ENCODE data around the gene MAGEB2. TPM values are rescaled to one million over a fixed set of nuclear protein-coding genes. Genes with fewer than 3 reads are reported as not detected.
"Not testable (repeated sequence)": the region's sequence is repeated elsewhere in the genome, so short reads cannot be mapped to it uniquely, and the experiment has no call there.

Gene MAGEB2, protein sequence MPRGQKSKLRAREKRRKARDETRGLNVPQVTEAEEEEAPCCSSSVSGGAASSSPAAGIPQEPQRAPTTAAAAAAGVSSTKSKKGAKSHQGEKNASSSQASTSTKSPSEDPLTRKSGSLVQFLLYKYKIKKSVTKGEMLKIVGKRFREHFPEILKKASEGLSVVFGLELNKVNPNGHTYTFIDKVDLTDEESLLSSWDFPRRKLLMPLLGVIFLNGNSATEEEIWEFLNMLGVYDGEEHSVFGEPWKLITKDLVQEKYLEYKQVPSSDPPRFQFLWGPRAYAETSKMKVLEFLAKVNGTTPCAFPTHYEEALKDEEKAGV
- 2.6 TPM in 1 of 2 replicates, not detected in the other for total RNA-seq

DNA sequence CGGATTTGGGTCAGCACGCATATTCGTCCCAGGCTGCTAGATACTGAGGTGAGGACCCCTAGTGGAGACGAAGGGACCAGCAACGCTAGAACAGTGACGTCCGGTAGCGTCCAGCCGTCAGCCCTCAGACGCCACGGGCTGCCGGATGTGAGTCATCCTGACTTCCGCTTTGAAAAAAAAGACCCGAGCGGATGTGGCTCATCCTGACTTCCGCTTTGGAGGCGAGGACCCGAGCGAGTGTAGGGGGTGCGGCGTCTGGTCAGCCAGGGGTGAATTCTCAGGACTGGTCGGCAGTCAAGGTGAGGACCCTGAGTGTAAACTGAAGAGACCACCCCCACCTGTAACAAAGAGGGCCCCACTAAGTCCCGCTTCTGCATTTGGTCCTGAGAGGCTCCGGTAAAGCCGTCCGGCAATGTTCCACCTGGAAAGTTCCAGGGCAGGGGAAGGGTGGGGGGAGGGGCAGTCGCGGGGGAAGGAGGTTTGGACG is at the start of gene MAGEB2:
Gene MAGEB2, plus strand, starts transcription at position 207 of the 487 bp plus-strand sequence. CDS start 3,018 bp downstream, outside the sequence.
- TF ChIP-seq, protein P1, sequence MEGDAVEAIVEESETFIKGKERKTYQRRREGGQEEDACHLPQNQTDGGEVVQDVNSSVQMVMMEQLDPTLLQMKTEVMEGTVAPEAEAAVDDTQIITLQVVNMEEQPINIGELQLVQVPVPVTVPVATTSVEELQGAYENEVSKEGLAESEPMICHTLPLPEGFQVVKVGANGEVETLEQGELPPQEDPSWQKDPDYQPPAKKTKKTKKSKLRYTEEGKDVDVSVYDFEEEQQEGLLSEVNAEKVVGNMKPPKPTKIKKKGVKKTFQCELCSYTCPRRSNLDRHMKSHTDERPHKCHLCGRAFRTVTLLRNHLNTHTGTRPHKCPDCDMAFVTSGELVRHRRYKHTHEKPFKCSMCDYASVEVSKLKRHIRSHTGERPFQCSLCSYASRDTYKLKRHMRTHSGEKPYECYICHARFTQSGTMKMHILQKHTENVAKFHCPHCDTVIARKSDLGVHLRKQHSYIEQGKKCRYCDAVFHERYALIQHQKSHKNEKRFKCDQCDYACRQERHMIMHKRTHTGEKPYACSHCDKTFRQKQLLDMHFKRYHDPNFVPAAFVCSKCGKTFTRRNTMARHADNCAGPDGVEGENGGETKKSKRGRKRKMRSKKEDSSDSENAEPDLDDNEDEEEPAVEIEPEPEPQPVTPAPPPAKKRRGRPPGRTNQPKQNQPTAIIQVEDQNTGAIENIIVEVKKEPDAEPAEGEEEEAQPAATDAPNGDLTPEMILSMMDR (IDR thresholded peaks at IDR 0.05; ENCODE audit: insufficient read depth, low read depth, low read length), result no peak

DNA sequence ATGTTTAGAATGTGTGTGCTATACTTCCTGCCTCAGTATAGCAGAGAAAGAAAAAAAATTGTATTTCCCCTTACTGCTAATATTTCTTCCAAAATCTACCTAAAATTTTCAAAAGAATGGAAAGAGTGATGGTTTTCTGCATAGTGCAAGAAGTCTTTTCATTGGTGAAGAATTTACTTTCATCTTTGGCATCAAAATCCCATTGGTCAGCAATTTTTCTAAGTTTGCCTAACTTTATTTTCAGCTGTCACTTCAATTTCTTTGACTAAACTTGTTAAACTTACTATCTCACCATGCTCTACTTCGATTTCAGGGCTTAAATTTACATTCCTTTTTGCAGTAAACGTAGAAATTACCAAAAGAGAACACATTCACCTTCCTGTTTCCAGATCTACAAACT is 44.5 kb upstream of the MAGEB2 start:
- TF ChIP-seq, protein P1 (IDR thresholded peaks at IDR 0.05; ENCODE audit: insufficient read depth, low read depth, low read length), result no peak
- no peak for DNase-seq (ENCODE audit: low read depth)
- no peak overlapping the region for H3K4me3 ChIP-seq (ENCODE audit: low read depth, low read length)

More for the DNA sequence above, at the start of gene MAGEB2:
- no peak for DNase-seq (ENCODE audit: low read depth)
- no peak within 1 kb of the TSS for H3K4me3 ChIP-seq (ENCODE audit: low read depth, low read length)

DNA sequence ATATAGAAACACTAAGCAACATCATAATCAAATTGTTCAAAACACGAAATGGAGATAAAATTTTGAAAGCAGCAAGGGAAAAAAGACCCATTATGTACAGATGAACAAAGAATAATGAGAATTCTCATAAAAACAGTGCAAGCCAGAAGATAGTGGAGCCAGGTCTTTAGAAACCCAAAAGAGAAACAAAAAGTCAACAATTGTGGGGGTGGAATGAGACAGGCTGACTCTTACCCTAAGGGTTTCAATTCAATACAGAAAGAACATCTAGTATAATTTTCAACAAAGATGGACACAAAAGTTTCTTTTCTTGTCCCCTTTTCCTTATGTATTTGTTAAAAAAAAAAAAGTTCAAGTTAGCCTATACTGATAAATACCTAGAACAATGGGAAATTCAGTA is 34.0 kb upstream of the MAGEB2 start:
- no peak for DNase-seq (ENCODE audit: low read depth)

DNA sequence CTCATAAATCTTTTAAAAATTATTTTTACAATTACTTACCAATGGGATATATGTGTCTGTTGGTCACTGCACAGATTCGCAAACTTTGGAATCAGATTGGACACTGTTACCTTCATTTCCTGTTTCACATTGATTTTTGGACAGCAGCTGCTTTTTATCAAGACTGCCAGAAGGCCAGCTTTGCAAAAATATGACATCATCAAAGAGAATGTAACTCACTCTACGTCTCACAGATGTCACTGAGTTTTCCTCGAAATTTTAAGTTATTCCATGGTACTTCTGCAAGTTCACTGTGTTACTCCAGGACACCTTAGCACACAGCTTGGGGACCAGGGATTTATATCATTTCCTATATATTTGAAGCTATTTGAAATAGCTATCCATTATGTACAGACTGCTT is 31.8 kb upstream of the MAGEB2 start:
- H3K4me3 ChIP-seq (ENCODE audit: low read depth, low read length), result no peak overlapping the region
- TF ChIP-seq, protein P1 (IDR thresholded peaks at IDR 0.05; ENCODE audit: insufficient read depth, low read depth, low read length), result no peak
- DNase-seq (ENCODE audit: low read depth), result peak; percentile 21

More for the DNA sequence above, 34.0 kb upstream of the MAGEB2 start:
- TF ChIP-seq, protein P1 (IDR thresholded peaks at IDR 0.05; ENCODE audit: insufficient read depth, low read depth, low read length), result no peak
- no peak overlapping the region for H3K4me3 ChIP-seq (ENCODE audit: low read depth, low read length)

DNA sequence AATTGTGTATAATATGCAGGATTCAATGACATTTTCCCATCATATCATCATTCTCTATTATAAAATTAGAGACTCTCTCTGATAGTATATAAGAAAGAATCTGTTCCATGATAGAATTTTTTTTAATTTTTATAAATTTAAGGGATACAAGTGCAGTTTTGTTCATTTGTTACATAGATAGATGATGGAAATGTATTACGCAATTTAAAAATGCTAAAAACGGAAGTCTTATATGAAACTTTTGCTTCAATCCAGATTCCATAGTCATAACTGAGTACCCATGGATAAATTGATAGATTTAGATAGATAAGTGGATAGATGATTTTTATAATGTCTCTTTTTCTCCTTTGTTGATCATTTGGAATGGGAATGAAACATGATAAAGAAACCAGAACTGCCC is 24.9 kb upstream of the MAGEB2 start:
- DNase-seq (ENCODE audit: low read depth), result no peak
- no peak overlapping the region for H3K4me3 ChIP-seq (ENCODE audit: low read depth, low read length)
- TF ChIP-seq, protein P1 (IDR thresholded peaks at IDR 0.05; ENCODE audit: insufficient read depth, low read depth, low read length), result no peak

DNA sequence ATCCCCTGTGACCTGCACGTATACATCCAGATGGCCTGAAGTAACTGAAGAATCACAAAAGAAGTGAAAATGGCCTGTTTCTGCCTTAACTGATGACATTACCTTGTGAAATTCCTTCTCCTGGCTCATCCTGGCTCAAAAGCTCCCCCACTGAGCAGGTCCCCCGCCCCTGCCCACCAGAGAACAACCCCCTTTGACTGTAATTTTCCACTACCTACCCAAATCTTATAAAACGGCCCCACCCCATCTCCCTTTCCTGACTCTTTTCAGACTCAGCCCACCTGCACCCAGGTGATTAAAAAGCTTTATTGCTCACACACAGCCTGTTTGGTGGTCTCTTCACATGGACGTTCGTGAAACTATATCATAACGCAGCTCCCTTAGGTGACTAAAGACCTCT is 21.5 kb upstream of the MAGEB2 start:
- DNase-seq (ENCODE audit: low read depth); H3K4me3 ChIP-seq (ENCODE audit: low read depth, low read length): not testable (repeated sequence)

DNA sequence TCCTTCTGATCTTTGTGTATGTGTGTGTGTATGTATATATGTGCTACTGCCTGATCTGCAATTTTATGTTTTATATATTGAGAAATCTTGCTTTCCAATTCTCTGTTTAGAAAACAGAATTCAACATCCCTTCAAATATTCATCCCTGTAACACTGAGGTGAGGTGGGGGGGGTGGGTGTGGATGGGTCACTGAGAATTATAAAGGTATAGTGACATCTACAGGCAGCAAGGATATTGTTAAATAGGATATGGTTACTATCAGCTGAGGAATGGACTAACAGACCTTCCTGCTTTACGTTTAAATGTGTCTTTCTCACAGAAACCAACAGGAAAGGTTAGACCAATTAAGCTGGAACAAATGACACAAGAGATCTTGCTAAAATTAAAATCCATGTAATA is 19.0 kb upstream of the MAGEB2 start:
- TF ChIP-seq, protein P1 (IDR thresholded peaks at IDR 0.05; ENCODE audit: insufficient read depth, low read depth, low read length), result peak; percentile 14
- DNase-seq (ENCODE audit: low read depth), result peak; percentile 11
- H3K4me3 ChIP-seq (ENCODE audit: low read depth, low read length), result no peak overlapping the region

Measured in fibroblast of villous mesenchyme (primary cell).